ENCODE results near the gene SENP7. TPM values are rescaled to one million over a fixed set of nuclear protein-coding genes. Genes with fewer than 3 reads are reported as not detected.
"Not testable (repeated sequence)": the region's sequence is repeated elsewhere in the genome, so short reads cannot be mapped to it uniquely, and the experiment has no call there.

Gene SENP7
- polyA plus RNA-seq, 3 donors: 4.7 to 8.8 (median 6.0) TPM

DNA sequence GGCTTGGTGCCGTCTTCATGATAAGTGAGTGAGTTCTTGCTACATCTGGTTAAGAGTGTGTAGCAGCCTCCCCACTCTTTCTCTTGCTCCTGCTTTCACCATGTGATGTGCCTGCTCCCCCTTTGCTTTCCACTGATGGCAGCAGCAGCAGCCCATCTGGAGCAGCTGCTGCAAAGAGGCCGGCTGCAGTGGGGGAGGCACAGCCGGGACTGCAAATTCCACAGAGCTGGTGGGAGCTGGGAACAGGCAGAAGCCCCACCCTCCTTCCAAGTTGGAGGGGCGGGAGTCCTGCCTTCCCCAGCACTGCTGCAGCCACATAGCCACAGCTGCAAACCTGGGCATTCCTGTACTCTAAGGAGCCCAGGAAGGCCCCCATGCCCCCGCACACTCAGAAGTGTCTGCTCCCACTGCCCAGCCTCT lies 129.8 kb downstream of the SENP7 start:
- 71 to 77% (median 76%) methylated on average over 5 of the region's 5 CpGs for WGBS, 3 donors
- no peak overlapping the region for H3K27ac ChIP-seq (ENCODE audit: low read depth, low read length)

DNA sequence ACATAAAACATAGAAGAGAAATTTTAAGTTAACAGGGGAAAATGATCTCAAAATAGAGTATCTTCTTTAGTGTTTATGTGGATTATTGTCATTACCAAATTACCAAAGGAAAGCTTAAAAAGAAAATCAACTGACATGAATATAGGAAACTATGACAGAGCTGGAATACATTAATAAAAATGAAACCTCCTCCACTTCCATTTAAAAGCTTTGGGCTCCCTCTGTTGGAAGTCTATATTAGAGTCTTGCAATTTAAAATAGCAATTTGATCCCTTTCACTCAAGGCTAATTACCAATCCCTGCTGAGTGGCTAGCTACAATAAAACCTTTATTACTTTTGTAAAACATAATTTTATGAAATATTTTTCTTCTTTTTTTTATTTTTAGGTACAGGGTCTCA lies 131.2 kb downstream of the SENP7 start:
- H3K27ac ChIP-seq (ENCODE audit: low read depth, low read length): no peak overlapping the region

DNA sequence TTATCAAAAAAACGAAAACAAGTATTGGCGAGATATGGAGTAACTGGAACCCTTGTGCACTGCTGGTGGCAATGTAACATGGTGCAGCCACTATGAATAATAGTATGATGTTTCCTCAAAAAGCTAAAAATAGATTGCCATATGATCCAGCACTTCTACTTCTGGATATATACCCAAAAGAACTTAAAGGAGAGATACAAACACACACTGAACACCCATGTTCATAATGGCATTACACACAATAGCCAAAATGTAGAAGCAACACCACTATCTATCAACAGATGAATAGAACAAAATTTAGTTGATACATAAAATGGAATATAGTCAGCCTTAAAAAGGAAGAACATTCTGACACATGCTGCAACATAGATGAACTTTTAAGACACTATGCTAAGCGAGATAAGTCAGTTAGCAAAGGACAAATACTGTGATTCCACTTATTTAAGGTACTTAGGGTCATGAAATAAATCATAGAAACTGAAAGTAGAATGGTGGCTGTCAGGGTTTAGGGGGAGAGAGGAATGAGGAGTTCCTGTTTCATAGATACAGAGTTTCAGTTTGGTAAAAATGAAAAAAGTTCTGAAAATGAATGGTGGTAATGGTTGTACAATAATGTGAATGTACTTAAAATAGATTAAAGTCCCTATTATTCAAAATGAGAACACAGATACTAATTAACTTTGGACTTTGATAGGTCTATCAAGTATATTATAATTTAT lies 133.2 kb downstream of the SENP7 start:
- H3K27ac ChIP-seq (ENCODE audit: low read depth, low read length): no peak overlapping the region
- WGBS, 3 donors: 79 to 96% (median 80%) methylated on average over 3 of the region's 3 CpGs

DNA sequence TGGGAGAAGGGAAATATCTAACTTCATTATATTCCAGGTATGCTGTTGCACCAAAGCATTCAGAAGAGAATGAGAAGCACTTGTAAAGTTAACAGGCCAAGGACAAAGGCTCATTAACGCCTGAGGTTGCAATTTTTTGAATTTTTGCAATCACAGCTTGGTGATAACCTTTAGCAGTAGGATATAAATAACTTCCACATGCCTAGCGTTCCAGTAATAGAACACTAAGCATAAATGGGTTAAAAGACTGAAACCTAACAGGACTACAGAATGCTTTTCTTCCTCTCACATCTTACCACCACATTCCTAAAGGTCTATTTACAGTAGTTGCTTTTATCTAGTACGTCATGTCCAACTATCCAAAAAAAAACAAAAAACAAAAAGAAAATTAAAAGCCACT lies 135.2 kb downstream of the SENP7 start:
- H3K27ac ChIP-seq (ENCODE audit: low read depth, low read length): no peak overlapping the region
- WGBS, 3 donors: 34 to 74% (median 65%) methylated on average over 3 of the region's 3 CpGs

DNA sequence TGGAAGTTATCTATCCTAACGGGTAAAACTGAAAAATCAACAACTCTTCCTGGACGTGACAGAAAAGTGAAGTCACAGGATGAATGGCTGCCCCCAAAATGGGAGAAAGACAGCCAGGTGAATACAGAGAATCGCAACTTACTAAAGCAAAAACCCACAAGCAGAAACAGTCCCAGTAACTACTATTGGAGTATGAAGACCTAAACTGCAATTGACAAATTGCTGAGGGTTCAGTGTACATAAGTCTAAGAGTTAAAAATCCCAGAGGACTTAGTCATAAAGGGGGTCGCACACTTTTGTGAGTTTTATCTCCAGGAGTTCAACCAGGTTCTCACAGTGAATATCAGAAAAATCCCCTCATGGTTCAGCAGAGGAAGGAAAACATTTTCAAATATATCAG lies 135.8 kb downstream of the SENP7 start:
- 70 to 86% (median 83%) methylated on average over 4 of the region's 4 CpGs for WGBS, 3 donors
- H3K27ac ChIP-seq (ENCODE audit: low read depth, low read length): no peak overlapping the region

DNA sequence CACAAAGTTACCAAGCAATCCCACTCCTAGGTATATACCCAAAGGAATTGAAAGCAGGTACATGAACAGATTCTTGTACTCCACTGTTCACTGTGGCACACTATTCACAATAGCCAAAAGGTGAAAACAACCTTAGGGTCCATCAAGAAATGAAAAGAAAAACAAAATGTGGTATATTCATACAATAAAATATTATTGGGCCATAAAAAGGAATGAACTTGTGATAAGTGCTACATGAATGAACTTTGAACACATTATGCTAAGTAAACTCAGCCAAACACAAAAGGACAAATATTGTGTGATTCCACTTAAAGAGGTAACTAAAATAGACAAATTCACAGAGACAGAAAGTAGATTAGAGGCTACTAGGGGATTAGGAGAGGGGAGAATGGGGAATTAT lies 137.4 kb downstream of the SENP7 start:
- no peak overlapping the region for H3K27ac ChIP-seq (ENCODE audit: low read depth, low read length)

DNA sequence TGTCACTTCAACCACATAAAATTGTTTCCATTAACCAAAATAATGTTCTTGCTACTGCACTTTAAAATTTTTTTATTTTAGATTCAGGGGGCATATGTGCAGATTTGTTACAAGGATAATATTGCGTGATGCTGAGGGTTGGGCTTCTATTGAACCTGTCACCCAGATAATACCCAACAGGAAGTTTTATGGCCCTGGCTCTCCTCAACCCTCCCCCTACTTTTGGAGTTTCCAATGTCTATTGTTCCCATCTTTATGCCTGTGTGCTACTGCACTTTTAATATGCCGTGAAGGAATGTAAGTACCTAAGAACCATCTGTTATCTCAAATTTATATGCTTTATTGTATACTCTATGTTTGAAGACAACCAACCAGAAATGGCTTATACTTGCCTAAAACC lies 150.6 kb downstream of the SENP7 start:
- H3K27ac ChIP-seq (ENCODE audit: low read depth, low read length): no peak overlapping the region
- 90 to 95% (median 91%) methylated on average over 2 of the region's 2 CpGs for WGBS, 3 donors

DNA sequence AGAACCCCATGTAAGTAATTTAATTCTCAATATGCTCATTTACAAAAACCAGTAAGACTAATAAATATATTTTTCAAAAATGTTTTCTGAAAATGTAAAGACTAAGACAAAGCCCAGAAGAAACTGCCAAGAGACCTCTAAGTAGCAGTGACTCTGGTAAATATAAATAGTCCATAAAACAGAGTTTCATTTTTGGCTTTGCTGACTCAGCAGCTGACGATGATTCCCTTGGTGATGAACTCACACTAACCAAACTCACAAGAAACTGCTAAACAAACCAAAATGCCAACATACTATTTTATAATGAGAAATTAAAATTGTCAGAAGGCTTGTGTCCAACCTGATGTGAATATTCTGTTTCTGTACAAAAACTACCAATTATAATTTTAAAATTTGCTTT lies 161.2 kb downstream of the SENP7 start:
- 62 to 97% (median 68%) methylated on average over 1 of the region's 1 CpG for WGBS, 3 donors
- no peak overlapping the region for H3K27ac ChIP-seq (ENCODE audit: low read depth, low read length)

DNA sequence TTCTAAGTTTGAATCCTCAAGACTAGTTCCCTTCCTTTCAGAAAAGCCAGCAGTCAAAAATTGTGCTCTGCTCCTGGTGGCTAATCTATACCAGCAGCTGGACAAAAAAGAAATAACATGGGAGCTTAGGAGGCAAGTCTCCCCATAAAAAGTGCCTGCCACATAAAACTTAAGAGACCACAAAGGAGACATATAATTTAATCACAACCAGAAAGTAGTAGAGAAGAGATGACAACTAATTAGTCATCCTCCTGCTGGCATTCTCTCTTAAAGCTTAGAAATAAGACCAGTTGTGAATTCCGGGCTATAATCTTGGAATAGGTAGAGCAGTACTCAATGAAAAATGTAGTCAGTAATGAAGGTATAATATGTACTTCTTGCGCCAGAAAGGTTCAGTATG lies 172.4 kb downstream of the SENP7 start:
- H3K27ac ChIP-seq (ENCODE audit: low read depth, low read length): no peak overlapping the region
- 47 to 76% (median 70%) methylated on average over 2 of the region's 2 CpGs for WGBS, 3 donors

DNA sequence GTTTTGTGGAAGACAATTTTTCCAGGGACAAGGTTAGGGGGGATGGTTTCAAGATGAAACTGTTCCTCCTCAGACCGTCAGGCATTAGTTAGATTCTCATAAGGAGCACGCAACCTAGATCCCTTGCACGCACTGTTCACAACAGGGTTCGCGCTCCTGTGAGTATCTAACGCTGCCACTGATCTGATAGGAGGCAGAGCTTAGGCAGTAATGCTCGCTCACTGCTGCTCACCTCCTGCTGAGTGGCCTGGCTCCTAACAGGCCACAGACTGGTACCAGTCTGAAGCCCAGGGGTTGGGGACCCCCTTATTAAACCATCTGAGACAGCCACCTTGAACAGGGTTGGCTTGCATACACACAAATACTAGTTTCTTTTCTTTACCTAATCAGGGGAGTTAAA lies 179.1 kb downstream of the SENP7 start:
- no peak overlapping the region for H3K27ac ChIP-seq (ENCODE audit: low read depth, low read length)
- WGBS, 3 donors: 81 to 87% (median 84%) methylated on average over 7 of the region's 7 CpGs

DNA sequence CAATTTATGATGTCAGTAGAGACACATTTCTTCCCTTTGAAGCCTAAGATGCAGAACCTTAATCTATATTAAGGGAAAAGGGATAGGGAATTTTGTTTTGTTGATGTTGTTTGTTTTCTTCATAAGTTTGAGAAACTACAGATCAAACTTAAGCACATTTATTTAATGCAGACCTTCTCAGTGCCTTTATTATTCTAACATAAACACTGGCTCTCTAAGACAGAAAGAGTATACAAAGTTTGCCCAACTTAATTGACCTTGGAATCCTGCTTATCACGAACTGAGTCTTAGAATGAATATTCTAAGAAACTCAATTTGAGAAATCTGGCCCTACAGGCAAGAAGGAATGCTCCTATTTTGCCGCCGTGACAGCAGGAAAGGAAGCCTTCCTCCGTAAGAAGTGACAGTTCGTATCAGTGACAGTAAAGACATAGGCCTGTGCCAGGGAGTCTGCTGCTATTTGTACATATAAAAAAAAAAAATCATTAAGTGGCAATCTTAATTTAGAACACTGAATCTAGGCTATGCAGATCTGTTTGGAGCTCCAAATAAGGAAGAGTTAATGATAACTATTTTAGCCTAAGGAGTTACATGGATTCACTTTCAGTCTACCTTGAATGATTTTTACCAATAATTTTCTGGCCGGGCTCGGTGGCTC lies 183.9 kb downstream of the SENP7 start:
- 92 to 98% (median 96%) methylated on average over 7 of the region's 7 CpGs for WGBS, 3 donors
- H3K27ac ChIP-seq (ENCODE audit: low read depth, low read length): no peak overlapping the region

DNA sequence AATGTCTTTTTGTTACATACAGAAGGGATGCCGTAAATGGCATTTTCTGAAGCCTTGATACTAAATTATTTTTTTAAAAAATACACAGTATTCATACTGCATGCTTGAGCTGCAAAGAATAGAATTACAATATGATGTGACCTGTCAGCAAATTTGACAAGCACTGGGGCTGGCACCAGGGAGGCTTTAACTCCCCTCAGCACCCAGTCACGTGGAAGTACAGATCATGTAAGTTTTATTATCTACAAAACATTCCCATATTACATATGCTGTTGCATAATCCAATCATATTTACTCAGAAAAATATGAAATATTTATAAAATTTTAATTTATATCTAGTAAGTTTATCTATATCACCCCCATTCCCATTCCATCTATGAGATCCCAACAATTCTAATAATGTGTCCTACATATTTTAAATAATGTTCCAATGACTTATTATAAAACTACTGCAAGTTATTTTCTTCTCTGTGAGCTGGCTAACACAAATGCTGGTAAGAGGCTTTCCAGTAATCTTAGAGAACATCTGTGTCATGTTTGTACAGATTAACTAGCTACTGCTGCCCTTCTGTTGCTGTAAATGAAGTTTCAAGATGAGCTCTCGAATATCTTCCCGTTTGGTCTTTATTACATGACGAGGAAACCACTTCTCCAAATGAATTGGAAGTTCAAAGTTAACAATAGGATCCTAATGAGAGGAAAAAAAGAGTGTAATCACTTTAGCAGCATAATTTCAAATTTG lies 187.4 kb downstream of the SENP7 start:
- 91 to 93% (median 91%) methylated on average over 5 of the region's 5 CpGs for WGBS, 3 donors
- no peak overlapping the region for H3K27ac ChIP-seq (ENCODE audit: low read depth, low read length)

DNA sequence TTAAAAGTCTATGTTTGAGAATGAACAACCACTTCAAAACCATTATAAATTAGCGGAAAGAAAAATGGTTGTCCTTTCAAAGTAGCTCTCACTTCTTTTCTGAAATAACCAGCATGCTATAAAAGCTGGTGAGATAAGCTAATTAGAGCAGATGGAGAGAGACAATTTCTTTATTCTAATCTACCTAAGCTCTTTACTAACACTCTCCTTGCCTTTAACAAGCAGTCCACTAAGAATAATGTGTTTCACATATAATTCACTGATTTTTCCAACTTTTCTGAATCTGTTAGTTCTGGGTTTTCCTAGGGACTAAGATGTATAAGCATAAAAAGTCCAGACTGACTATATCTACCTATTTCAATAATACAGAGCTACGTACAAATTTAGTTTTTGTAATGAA lies 192.5 kb downstream of the SENP7 start, which contains the start of gene IMPG2:
IMPG2 (minus strand) TSS at position 101 of the 400 bp plus-strand sequence. CDS start 203 bp downstream, outside the sequence.
- WGBS, 3 donors: 96 to 97% (median 97%) methylated on average over 2 of the region's 2 CpGs
- no peak within 1 kb of the TSS for H3K27ac ChIP-seq (ENCODE audit: low read depth, low read length)

DNA sequence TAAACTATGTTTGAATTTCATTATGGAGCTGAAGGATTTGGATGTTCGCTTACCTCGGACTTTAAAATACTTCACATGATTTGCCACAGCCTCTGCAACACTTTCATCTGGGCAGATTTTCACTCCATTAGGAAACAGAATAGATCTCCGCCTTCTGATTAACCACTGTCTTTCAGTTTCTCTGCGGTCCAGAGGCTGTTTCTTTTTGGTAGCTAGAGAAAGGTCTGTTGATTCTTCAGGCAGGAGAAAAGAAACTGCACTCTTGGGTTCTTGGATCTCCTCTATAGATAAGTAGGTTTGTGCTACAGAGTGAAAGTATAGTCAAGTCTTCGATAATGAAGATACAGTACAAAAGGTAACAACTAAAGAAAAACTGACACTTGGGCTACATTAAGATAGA lies 193.5 kb downstream of the SENP7 start:
- H3K27ac ChIP-seq (ENCODE audit: low read depth, low read length): no peak overlapping the region
- 61 to 87% (median 72%) methylated on average over 5 of the region's 5 CpGs for WGBS, 3 donors

DNA sequence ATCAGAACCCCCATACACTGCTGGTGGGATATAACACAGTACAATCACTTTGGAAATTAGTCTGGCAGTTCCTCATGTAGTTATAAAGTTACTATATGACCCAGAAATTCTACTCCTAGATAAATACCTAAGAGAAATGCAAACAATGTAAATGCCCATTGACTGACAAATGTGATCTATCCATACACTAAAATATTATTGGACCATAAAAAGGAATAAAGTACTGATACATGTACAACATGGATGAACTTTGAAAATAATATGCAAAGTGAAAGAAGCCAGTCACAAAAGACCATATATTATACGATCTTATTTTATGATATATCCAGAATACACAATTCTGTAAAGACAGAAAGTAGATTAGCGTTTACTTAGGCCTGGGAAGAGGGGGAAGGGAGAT lies 200.5 kb downstream of the SENP7 start:
- H3K27ac ChIP-seq (ENCODE audit: low read depth, low read length): no peak overlapping the region
- WGBS, 3 donors: 88 to 98% (median 95%) methylated on average over 2 of the region's 2 CpGs

DNA sequence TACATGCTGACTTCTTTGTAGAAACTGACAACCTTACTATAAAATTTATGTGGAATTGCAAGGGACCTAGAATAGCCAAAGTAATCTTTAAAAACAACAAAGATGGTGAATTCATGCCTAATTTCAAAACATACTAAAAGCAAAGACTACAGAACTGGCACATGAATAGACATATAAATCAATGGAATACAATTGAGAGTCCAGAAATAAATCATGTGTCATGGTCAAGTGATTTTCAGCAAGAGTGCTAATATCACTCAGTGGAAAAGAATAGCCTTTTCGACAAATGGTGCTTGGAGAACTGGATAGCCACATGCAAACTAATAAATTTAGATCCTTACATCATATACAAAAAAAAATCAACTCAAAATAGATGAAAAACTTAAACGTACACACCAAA lies 201.3 kb downstream of the SENP7 start:
- 83 to 89% (median 83%) methylated on average over 2 of the region's 2 CpGs for WGBS, 3 donors

DNA sequence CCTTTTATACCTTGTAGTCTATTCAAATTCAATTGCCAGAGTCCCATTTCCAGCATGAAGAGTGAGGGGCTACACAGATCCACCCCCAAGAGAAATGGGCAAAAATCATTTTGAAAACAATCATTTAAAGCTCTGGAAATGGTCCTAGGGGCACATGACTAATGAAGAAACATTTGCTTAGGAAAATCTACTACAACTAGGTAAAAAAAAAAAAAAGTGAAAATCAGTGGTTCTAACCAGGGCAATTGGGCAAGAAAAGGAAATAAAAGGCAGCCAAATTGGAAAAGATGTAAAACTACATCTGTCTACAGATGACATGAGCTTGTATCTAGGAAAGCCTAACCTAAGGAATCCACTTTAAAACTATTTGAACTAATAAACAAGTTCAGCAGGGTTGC lies 202.0 kb downstream of the SENP7 start:
- no peak overlapping the region for H3K27ac ChIP-seq (ENCODE audit: low read depth, low read length)

More for the DNA sequence above, 201.3 kb downstream of the SENP7 start:
- no peak overlapping the region for H3K27ac ChIP-seq (ENCODE audit: low read depth, low read length)

DNA sequence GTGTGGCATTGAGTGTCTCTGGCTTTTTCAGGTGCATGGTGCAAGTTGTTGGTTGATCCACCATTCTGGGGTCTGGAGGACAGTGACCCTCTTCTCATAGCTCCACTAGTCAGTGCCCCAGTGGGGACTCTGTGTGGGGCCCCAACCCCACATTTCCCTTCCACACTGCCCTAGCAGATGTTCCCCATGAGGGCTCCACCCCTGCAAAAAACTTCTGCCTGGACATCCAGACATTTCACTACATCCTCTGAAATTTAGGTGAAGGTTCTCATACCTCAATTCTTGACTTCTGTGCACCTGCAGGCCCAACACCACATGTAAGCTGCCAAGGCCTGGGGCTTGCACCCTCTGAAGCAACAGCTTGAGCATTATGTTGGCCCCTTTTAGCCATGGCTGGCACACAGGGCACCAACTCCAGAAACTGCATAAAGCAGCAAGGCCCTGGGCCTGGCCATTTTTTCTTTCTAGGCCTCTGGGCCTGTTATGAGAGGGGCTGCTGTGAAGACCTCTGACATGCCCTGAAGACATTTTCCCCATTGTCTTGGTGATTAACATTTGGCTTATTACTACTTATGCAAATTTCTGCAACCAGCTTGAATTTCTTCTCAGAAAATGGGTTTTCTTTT lies 204.8 kb downstream of the SENP7 start:
- not testable (repeated sequence) for H3K27ac ChIP-seq (ENCODE audit: low read depth, low read length)

DNA sequence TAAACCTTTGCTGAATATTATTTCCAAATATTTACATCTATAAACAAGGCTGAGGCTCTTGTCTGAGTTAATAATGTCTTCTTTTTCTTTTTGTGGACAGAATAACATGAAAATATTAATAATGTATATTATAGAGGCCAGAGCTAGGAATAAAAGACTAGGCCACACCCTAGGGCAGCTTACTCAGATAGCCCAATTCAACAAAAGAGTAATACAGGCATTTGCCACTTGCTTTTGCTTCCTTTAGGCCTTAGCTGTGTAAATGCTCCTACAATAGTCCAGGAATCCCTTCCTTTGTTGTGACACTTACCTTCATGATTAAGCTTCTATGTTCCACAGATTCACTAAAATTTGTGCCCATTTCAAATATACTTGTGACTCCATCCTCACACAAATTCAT lies 209.2 kb downstream of the SENP7 start:
- no peak overlapping the region for H3K27ac ChIP-seq (ENCODE audit: low read depth, low read length)
